H9 (cell line): Measurements from ENCODE around the gene RNPEP. TPM values are rescaled to one million over a fixed set of nuclear protein-coding genes. Genes with fewer than 3 reads are reported as not detected.

Experiments used
- DNase-seq: peaks from one replicate; pipeline ENCODE4 v3.0.0-alpha.2; 2017
- H2AFZ ChIP-seq: one replicate; pipeline ENCODE4 v1.6.1; 2013; ENCODE audit warnings: mild to moderate bottlenecking, low read length, control low read depth, moderate library complexity
- H2AK5ac ChIP-seq: 2 replicates; pipeline ENCODE4 v1.6.1; 2013; ENCODE audit warnings: low read length, control low read depth, mixed read lengths; ENCODE audit not compliant: insufficient read length
- H2BK120ac ChIP-seq: one replicate; pipeline ENCODE4 v1.6.1; 2013; ENCODE audit warnings: low read depth, mild to moderate bottlenecking, low read length, control low read depth, inconsistent platforms; ENCODE audit not compliant: poor library complexity, severe bottlenecking
- H2BK12ac ChIP-seq: 2 replicates; pipeline ENCODE4 v1.6.1; 2013; ENCODE audit warnings: low read length, control low read depth, mixed read lengths, low read depth; ENCODE audit not compliant: insufficient read length
- H2BK15ac ChIP-seq: 2 replicates; pipeline ENCODE4 v1.6.1; 2013; ENCODE audit warnings: low read depth, low read length, control low read depth
- H2BK20ac ChIP-seq: one replicate; pipeline ENCODE4 v1.6.1; 2013; ENCODE audit warnings: low read depth, mild to moderate bottlenecking, low read length, control low read depth, inconsistent platforms; ENCODE audit not compliant: poor library complexity, severe bottlenecking
- H2BK5ac ChIP-seq: 2 replicates; pipeline ENCODE4 v1.6.1; 2013; ENCODE audit warnings: low read length, control low read depth, mixed read lengths; ENCODE audit not compliant: insufficient read length
- H3K14ac ChIP-seq: 2 replicates; pipeline ENCODE4 v1.6.1; 2013; ENCODE audit warnings: low read length, control low read depth; ENCODE audit not compliant: insufficient read depth
- H3K18ac ChIP-seq: 2 replicates; pipeline ENCODE4 v1.6.1; 2013; ENCODE audit warnings: low read depth, mild to moderate bottlenecking, mixed read lengths, low read length, control low read depth; ENCODE audit not compliant: insufficient read length
- H3K23ac ChIP-seq: 2 replicates; pipeline ENCODE4 v1.6.1; 2013; ENCODE audit warnings: low read length, control low read depth, mixed read lengths, low read depth; ENCODE audit not compliant: insufficient read length
- H3K23me2 ChIP-seq: 2 replicates; pipeline ENCODE4 v1.6.1; 2013; ENCODE audit warnings: low read depth, mild to moderate bottlenecking, mixed read lengths, low read length, control low read depth; ENCODE audit not compliant: insufficient read length, poor library complexity, severe bottlenecking
- H3K27ac ChIP-seq: 2 replicates; pipeline ENCODE4 v1.5.1; 2013; ENCODE audit warnings: low read length, control low read depth, mixed read lengths, low read depth; ENCODE audit not compliant: insufficient read length
- H3K27me3 ChIP-seq: 2 replicates; pipeline ENCODE4 v1.6.1; 2013; ENCODE audit warnings: low read length, control low read depth, inconsistent platforms; ENCODE audit not compliant: insufficient read depth
- H3K4ac ChIP-seq: 2 replicates; pipeline ENCODE4 v1.6.1; 2013; ENCODE audit warnings: low read depth, mild to moderate bottlenecking, control low read depth, inconsistent platforms, low read length, moderate library complexity
- H3K4me1 ChIP-seq: 2 replicates; pipeline ENCODE4 v1.6.1; 2013; ENCODE audit warnings: low read length, control low read depth, inconsistent platforms; ENCODE audit not compliant: insufficient read depth
- H3K4me2 ChIP-seq: 2 replicates; pipeline ENCODE4 v1.6.1; 2013; ENCODE audit warnings: low read length, control low read depth, mixed read lengths; ENCODE audit not compliant: insufficient read length, insufficient read depth
- H3K56ac ChIP-seq: 2 replicates; pipeline ENCODE4 v1.6.1; 2013; ENCODE audit warnings: low read depth, mild to moderate bottlenecking, mixed read lengths, low read length, control low read depth; ENCODE audit not compliant: insufficient read length
- H3K79me1 ChIP-seq: 2 replicates; pipeline ENCODE4 v1.6.1; 2013; ENCODE audit warnings: low read depth, mild to moderate bottlenecking, moderate library complexity, low read length, control low read depth, inconsistent platforms; ENCODE audit not compliant: insufficient read depth, poor library complexity, severe bottlenecking
- H3K79me2 ChIP-seq: 2 replicates; pipeline ENCODE4 v1.6.1; 2013; ENCODE audit warnings: low read length, control low read depth, inconsistent platforms; ENCODE audit not compliant: insufficient read depth
- H3K9ac ChIP-seq: 2 replicates; pipeline ENCODE4 v1.6.1; 2013; ENCODE audit warnings: low read length, control low read depth, mixed read lengths; ENCODE audit not compliant: insufficient read length; ENCODE audit errors: extremely low read depth
- H3K9me3 ChIP-seq: one replicate; pipeline ENCODE4 v1.6.1; 2013; ENCODE audit warnings: low read depth, low read length, inconsistent platforms; ENCODE audit not compliant: control insufficient read depth
- H3T11ph ChIP-seq: one replicate; pipeline ENCODE4 v1.6.1; 2013; ENCODE audit warnings: mild to moderate bottlenecking, low read length, control low read depth, inconsistent platforms
- H4K20me1 ChIP-seq: one replicate; pipeline ENCODE4 v1.6.1; 2013; ENCODE audit not compliant: control insufficient read depth, insufficient read length, insufficient read depth
- H4K5ac ChIP-seq: 2 replicates; pipeline ENCODE4 v1.6.1; 2013; ENCODE audit warnings: low read depth, mild to moderate bottlenecking, mixed read lengths, low read length, control low read depth; ENCODE audit not compliant: insufficient read length
- H4K8ac ChIP-seq: replicated peaks from 2 replicates; pipeline ENCODE4 v1.6.1; 2013; ENCODE audit warnings: low read length, control low read depth, mixed read lengths, low read depth; ENCODE audit not compliant: insufficient read length
- H4K91ac ChIP-seq: 2 replicates; pipeline ENCODE4 v1.6.1; 2013; ENCODE audit warnings: low read depth, mild to moderate bottlenecking, moderate library complexity, mixed read lengths, low read length, control low read depth; ENCODE audit not compliant: insufficient read length
- H3K27ac Mint-ChIP-seq, 3 experiments: 2 replicates in 2 of 3; 3 replicates in 1 of 3; pipeline ENCODE4 v1.8.0; 2020 to 2021; ENCODE audit warnings: mixed read lengths in 3 of 3, mild to moderate bottlenecking in 1 of 3, moderate library complexity in 1 of 3
- H3K27me3 Mint-ChIP-seq: 2 replicates; pipeline ENCODE4 v1.8.0; 2021; ENCODE audit warnings: low read depth, mild to moderate bottlenecking, moderate library complexity, mixed read lengths
- H3K36me3 Mint-ChIP-seq, 3 experiments: 2 replicates in 2 of 3; 3 replicates in 1 of 3; pipeline ENCODE4 v1.8.0; 2020 to 2021; ENCODE audit warnings: low read depth in 3 of 3, mixed read lengths in 3 of 3; ENCODE audit not compliant: insufficient read depth in 1 of 3
- H3K4me1 Mint-ChIP-seq, 2 experiments: 2 replicates each; pipeline ENCODE4 v1.8.0; 2020; ENCODE audit warnings: mixed read lengths in 2 of 2
- H3K4me3 Mint-ChIP-seq, 2 experiments: 2 replicates in 1 of 2; 3 replicates in 1 of 2; pipeline ENCODE4 v1.8.0; 2020 to 2021; ENCODE audit warnings: mild to moderate bottlenecking in 2 of 2, mixed read lengths in 2 of 2, moderate library complexity in 1 of 2
- H3K9me3 Mint-ChIP-seq, 2 experiments: 2 replicates in 1 of 2; 3 replicates in 1 of 2; pipeline ENCODE4 v1.8.0; 2020; ENCODE audit warnings: mild to moderate bottlenecking in 2 of 2, mixed read lengths in 2 of 2, moderate library complexity in 1 of 2
- WGBS: extraction: QIAGEN DNeasy Blood & Tissue Kit; methylation state at CpG from one replicate; pipeline ENCODE4 v1.1.7; 2013; ENCODE audit warnings: missing lambda C conversion rate, low lambda C conversion rate, mixed read lengths; ENCODE audit not compliant: insufficient read length; ENCODE audit errors: extremely low coverage; 5-methylcytosine and 5-hydroxymethylcytosine counted together
- total RNA-seq: library from RNA; stranded (reverse); gene quantifications from 2 replicates; pipeline ENCODE4 v1.2.1, GENCODE V29; 2021
- TF ChIP-seq, protein P1 (sequence below): fragments of 200-600 bp; sonication (generic); conservative IDR thresholded peaks from 3 replicates; pipeline ENCODE4 v1.8.0; 2021; ENCODE audit warnings: antibody characterized with exemption, mild to moderate bottlenecking

The RNPEP gene
- total RNA-seq, 1 experiment from 2014 or later = 49.9 TPM

DNA sequence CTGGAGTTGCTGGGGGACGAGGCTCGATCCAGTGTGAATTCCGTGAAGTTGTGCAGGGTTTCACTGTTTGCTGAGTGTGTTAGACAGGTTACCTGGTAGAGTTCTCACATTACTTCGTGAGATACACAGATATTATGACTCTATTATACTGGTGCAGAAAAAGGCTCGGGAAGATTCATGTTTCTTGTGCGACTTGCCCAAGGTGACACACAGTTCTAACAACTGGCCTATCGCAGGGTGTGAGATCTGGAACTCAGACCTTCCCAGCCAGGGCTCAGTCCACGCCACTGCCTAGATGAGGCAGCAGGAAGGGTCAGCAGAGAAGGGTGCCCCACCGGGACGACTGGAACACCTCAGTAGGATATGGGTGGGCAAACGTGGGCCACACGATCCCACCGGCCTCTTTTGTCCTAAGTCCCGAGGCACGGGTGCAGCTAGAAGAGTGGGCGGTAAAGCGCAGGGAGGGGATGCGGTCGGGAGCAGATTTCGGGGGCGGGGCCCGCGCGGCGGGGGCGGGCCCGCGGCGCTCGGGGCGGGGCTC is 296 bp upstream of the RNPEP start:
- H3K27ac Mint-ChIP-seq = no peak overlapping the region

More for the DNA sequence above, 296 bp upstream of the RNPEP start:
- Histone ChIP-seq H3K27me3 (no peaks in the 10 kb centered on the region; the same call in 1 of the 2 replicates), H3K56ac (no peak overlapping the region), H3T11ph (no peak overlapping the region), H2BK20ac (no peak overlapping the region), H2BK120ac (no peak overlapping the region), H2AFZ (peak overlapping the region; percentile 9), H4K8ac (no peak overlapping the region), H3K18ac (no peak overlapping the region), H3K79me1 (peaks cover 3% of the 10 kb centered on the region), H3K9me3 (no peaks in the 10 kb centered on the region), H3K9ac (no peak overlapping the region), H4K91ac (no peak overlapping the region), H3K23me2 (peaks cover 9% of the 10 kb centered on the region), H3K14ac (no peak overlapping the region), H3K23ac (no peak overlapping the region), H3K4me1 (no peaks in the 10 kb centered on the region; the same call in 1 of the 2 replicates), H2BK5ac (no peak overlapping the region), H3K27ac (no peak overlapping the region), H2BK15ac (no peak overlapping the region), H4K20me1 (no peaks in the 10 kb centered on the region), H3K4ac (no peak overlapping the region), H3K4me2 (peak overlapping the region; percentile 73), H2AK5ac (no peak overlapping the region), H2BK12ac (no peak overlapping the region), H4K5ac (no peak overlapping the region), H3K79me2 (peaks cover 7% of the 10 kb centered on the region; the same call in 1 of the 2 replicates)
- TF ChIP-seq, protein P1, sequence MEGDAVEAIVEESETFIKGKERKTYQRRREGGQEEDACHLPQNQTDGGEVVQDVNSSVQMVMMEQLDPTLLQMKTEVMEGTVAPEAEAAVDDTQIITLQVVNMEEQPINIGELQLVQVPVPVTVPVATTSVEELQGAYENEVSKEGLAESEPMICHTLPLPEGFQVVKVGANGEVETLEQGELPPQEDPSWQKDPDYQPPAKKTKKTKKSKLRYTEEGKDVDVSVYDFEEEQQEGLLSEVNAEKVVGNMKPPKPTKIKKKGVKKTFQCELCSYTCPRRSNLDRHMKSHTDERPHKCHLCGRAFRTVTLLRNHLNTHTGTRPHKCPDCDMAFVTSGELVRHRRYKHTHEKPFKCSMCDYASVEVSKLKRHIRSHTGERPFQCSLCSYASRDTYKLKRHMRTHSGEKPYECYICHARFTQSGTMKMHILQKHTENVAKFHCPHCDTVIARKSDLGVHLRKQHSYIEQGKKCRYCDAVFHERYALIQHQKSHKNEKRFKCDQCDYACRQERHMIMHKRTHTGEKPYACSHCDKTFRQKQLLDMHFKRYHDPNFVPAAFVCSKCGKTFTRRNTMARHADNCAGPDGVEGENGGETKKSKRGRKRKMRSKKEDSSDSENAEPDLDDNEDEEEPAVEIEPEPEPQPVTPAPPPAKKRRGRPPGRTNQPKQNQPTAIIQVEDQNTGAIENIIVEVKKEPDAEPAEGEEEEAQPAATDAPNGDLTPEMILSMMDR = no peak
- H3K36me3 Mint-ChIP-seq = peaks cover 0 to 8% (median 5%) of the 10 kb centered on the region in 3 experiments; a peak in 3 of 7 replicates
- DNase-seq = no peak
- no CpG with 5 or more reads among the region's 31 CpGs for WGBS
- H3K4me1 Mint-ChIP-seq = peaks cover 18 to 21% of the 10 kb centered on the region in 2 experiments
- H3K4me3 Mint-ChIP-seq = peak overlapping the region; percentile 84 to 95
- H3K27me3 Mint-ChIP-seq = peaks cover 11% of the 10 kb centered on the region
- H3K9me3 Mint-ChIP-seq = no peaks in the 10 kb centered on the region
